ENCODE measurements around the gene PTPN11. TPM values are rescaled to one million over a fixed set of nuclear protein-coding genes. Genes with fewer than 3 reads are reported as not detected.

The PTPN11 gene
- total RNA-seq, 4 donors from 2014 or later: 29.0 to 82.0 (median 57.5) TPM

DNA sequence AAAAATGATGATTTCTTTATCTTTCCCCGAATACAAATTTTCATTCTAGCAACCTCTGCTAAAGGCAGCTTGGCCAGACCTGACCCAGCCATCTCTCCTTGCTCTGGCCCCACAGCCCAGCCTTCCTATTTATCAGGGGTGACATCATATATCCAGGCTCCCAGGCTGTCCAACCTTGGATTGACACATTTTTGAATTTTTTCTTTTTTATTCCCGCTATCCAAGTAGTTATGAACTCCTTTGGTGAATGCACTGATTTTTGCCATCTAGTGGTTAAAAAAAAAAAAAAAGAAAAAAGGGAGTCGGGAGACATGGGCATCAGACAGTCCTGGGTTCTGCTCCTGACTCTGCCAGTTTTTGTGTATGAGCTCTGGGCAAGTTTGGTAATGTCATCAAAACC, 120.5 kb downstream of the PTPN11 start:
- intact Hi-C loops (cut with DNase I): no loop called here
- H3K27ac ChIP-seq: no peak overlapping the region
- no peaks in the 10 kb centered on the region for H3K4me1 ChIP-seq
- TF ChIP-seq, protein P1, sequence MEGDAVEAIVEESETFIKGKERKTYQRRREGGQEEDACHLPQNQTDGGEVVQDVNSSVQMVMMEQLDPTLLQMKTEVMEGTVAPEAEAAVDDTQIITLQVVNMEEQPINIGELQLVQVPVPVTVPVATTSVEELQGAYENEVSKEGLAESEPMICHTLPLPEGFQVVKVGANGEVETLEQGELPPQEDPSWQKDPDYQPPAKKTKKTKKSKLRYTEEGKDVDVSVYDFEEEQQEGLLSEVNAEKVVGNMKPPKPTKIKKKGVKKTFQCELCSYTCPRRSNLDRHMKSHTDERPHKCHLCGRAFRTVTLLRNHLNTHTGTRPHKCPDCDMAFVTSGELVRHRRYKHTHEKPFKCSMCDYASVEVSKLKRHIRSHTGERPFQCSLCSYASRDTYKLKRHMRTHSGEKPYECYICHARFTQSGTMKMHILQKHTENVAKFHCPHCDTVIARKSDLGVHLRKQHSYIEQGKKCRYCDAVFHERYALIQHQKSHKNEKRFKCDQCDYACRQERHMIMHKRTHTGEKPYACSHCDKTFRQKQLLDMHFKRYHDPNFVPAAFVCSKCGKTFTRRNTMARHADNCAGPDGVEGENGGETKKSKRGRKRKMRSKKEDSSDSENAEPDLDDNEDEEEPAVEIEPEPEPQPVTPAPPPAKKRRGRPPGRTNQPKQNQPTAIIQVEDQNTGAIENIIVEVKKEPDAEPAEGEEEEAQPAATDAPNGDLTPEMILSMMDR (IDR thresholded peaks at IDR 0.05): no peak
- TF ChIP-seq POLR2A (IDR thresholded peaks at IDR 0.05): no peak
- 61 to 66% methylated on average over 3 of the region's 3 CpGs for WGBS, 2 donors
- H3K27me3 ChIP-seq: peaks cover 0 to 20% (median 0%) of the 10 kb centered on the region in 4 donors
- H3K9me3 ChIP-seq: no peaks in the 10 kb centered on the region
- H3K36me3 ChIP-seq: no peaks in the 10 kb centered on the region
- DNase-seq: no peak
- no peak overlapping the region for H3K4me3 ChIP-seq

DNA sequence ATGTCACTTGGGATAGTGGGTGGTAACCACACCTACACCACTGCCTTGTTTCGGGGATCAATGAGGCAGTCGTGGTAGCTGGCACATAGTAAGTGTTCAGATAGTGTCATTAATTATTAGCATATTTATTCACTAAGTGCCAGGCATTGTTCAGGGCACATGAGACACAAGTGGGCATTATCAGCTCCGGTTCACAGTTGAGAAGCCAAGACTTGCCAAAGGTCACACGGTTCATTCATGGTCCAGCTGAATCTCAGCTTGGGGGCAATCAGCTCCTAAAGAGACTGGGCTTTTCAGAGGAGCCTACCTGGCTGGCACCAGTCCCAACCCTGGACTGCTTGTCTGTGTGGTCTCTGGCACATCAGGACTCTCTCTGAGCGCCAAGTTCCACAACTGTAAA, 121.3 kb downstream of the PTPN11 start:
- Histone ChIP-seq H3K27me3 (peaks cover 0 to 24% (median 0%) of the 10 kb centered on the region in 4 donors), H3K4me3 (no peak overlapping the region), H3K27ac (no peak overlapping the region), H3K4me1 (no peaks in the 10 kb centered on the region), H3K36me3 (no peaks in the 10 kb centered on the region), H3K9me3 (no peaks in the 10 kb centered on the region)
- intact Hi-C loops (cut with DNase I): no loop called here
- DNase-seq: no peak
- TF ChIP-seq POLR2A (IDR thresholded peaks at IDR 0.05): no peak
- TF ChIP-seq, protein P1 (IDR thresholded peaks at IDR 0.05): no peak
- WGBS, 2 donors: 70 to 80% methylated on average over 1 to 4 of the region's 5 CpGs

DNA sequence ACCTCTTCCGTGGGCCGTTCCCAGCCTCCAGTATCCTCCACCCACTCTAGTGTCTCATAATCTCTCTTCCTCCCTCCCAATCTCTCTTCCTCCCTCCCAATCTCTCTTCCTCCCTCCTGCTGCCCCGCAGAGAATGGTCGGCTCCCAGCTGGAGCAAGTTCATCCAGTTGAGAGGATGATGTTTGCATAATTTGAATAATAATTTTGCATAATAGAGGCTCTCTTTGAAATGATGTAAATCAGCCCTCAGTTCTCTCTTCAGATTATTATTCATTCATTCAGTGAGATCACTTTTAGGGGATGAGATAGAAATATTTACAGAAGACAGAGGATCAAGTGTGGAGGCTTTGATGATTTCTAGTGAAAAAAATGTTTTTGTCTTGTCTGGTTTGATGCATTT, 125.0 kb downstream of the PTPN11 start:
- TF ChIP-seq, protein P1 (IDR thresholded peaks at IDR 0.05): no peak
- no peak for TF ChIP-seq POLR2A (IDR thresholded peaks at IDR 0.05)
- no peaks in the 10 kb centered on the region for H3K36me3 ChIP-seq
- intact Hi-C loops (cut with DNase I): no loop called here

DNA sequence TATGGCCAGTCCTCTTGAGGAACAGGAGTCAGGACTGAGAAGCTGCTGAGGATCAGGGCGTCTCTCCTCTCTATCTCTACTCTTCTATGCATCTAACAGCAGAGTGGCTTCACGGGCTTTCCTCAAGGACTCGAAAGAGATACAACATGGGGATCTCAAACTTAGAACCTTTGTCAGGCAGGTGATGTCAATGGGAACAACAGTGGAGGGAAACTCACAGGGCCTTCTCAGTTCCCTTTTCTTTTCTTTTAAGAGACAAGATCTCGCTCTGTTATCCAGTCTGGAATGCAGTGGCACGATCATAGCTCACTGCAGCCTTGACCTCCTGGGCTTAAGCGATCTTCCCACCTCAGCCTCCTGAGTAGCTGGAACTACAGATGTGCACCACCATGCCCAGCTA, 127.6 kb downstream of the PTPN11 start:
- H3K4me3 ChIP-seq: no peak overlapping the region
- WGBS, 2 donors: 81 to 90% methylated on average over 6 of the region's 6 CpGs
- peaks cover 0 to 32% (median 0%) of the 10 kb centered on the region in 4 donors for H3K27me3 ChIP-seq
- no peaks in the 10 kb centered on the region for H3K9me3 ChIP-seq
- no peak overlapping the region for H3K27ac ChIP-seq
- no peaks in the 10 kb centered on the region for H3K36me3 ChIP-seq
- TF ChIP-seq, protein P1 (IDR thresholded peaks at IDR 0.05): no peak
- TF ChIP-seq POLR2A (IDR thresholded peaks at IDR 0.05): no peak
- DNase-seq: no peak
- H3K4me1 ChIP-seq: no peaks in the 10 kb centered on the region
- intact Hi-C loops (cut with DNase I): no loop called here

More for the DNA sequence above, 125.0 kb downstream of the PTPN11 start:
- H3K27me3 ChIP-seq: peaks cover 0 to 40% (median 0%) of the 10 kb centered on the region in 4 donors
- no peak overlapping the region for H3K27ac ChIP-seq
- 59 to 66% methylated on average over 4 of the region's 4 CpGs for WGBS, 2 donors
- H3K9me3 ChIP-seq: no peaks in the 10 kb centered on the region
- no peak for DNase-seq
- H3K4me3 ChIP-seq: no peak overlapping the region
- H3K4me1 ChIP-seq: no peaks in the 10 kb centered on the region

DNA sequence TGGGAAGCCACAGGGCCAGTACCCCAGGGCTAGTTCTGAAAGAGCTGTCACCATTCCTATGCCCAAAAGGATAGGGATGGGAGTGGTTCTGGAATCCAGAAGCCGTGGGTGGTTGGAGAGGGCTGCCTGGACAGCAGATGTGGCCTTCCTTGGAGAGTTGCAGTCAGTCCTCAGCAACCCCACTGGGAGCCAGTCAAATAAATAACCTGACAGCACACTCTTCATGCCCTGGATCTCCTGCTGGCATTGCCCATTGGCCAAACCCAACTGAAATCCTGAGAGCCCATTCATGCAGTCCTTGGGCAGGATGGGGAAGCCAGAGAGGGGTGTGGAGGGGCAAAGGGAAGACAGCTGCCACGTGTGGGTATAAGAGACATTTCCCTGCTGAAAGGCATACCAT, 128.2 kb downstream of the PTPN11 start:
- H3K27ac ChIP-seq: no peak overlapping the region
- DNase-seq: no peak
- H3K4me3 ChIP-seq: no peak overlapping the region
- intact Hi-C loops (cut with DNase I): no loop called here
- H3K27me3 ChIP-seq: peaks cover 0 to 32% (median 0%) of the 10 kb centered on the region in 4 donors
- TF ChIP-seq POLR2A (IDR thresholded peaks at IDR 0.05): no peak
- TF ChIP-seq, protein P1 (IDR thresholded peaks at IDR 0.05): no peak
- no peaks in the 10 kb centered on the region for H3K9me3 ChIP-seq
- H3K4me1 ChIP-seq: no peaks in the 10 kb centered on the region
- WGBS, 2 donors: 20 to 50% methylated on average over 2 of the region's 2 CpGs
- H3K36me3 ChIP-seq: no peaks in the 10 kb centered on the region

Measured in esophagus squamous epithelium (tissue), 5 donors.